Stimulated activated CD4-positive, alpha-beta T cell treated with anti-CD3 and anti-CD28 coated beads, Interleukin-15, amount 100 ng/mL, for 24 hours (primary cell): Measurements from ENCODE around the gene RNF146.
"Not testable (repeated sequence)": the region's sequence is repeated elsewhere in the genome, so short reads cannot be mapped to it uniquely, and the experiment has no call there.

Source experiments
- DNase-seq: peaks from one replicate; pipeline ENCODE4 v3.0.0-alpha.2; 2020

The RNF146 gene

DNA sequence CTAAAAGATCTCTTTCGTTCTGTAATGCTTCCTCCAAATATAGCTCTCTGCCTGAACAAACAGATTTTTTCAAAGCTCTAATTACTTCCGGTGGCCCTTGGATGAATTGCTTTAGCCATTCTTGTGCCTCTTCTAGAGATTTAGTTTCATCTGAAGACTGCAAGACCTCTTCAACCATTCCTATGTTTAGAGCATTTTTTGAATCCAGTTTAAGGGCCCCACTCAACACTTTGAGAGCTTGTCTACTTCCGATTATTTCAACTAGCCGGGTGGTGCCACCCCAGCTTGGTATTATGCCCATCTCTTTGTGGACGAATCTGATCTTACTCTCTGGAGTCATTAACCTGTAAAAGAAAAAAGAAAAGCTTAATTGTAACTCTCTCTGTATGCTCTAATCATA, 23.3 kb downstream of the RNF146 start:
- no peak for DNase-seq

GRCh38 chr6:127290391-127291265, 24.0 kb downstream of the RNF146 start:
- DNase-seq, result no peak

- DNase-seq, result no peak
Observed at GRCh38 chr6:127291495-127291894, 24.8 kb downstream of the RNF146 start.

DNA sequence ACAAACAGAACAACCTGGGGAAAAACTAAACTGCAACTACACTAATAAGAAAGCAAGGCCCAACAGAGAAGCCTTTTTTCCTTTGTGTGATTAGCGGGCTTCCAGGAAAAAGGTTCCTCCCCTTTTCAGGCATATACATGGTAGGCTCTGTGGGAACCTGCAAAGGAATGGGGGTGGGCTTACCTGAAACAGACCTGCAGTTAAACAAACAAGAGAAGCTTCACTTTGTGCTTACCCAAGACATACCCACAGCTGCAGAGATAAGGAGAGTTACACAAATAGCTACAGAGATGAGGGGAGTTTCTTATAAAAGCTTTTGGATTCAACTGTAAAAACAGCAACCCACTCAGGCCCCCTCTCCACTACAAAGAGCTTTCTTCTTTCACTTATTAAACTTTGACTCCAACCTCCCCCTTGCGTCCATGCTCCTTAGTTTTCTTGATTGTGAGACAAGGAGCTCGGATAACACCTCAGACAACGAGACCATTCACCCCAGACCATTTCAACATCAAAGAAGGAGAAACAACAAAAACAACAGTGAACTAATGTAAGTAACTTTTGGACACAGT, 30.9 kb downstream of the RNF146 start:
- DNase-seq, result no peak

- no peak for DNase-seq
Observed at GRCh38 chr6:127298475-127298874, 31.8 kb downstream of the RNF146 start.

DNA sequence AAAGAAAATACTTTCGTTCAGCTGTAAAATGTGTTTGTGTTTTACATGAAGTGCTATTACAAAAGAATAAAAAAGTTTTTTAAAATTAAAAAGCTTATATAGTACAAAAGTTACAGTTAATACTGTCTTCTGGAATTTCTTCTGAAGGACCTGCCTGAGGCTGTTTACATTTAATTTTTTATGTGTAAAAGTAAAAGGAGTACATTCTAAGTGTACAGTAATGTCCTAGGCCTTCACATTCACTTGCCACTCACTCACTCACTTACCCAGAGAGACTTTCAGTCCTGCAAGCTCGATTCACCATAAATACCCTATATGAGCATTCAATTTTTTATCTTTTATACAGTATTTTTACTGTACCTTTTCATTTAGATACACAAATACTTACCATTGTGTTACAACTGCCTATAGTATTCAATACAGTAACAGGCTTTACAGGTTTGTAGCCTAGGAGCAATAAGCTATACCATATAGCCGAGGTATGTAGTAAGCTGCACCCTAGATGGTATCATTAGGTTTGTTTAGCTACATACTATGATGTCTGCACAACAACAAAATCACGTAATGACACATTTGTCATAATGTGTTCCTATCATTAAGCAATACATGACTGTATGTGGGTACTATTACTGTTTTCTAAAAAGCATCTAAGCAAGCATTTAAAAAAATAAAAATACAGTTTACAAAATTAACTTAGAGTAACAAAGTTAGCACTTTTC, 33.0 kb downstream of the RNF146 start:
- no peak for DNase-seq

DNA sequence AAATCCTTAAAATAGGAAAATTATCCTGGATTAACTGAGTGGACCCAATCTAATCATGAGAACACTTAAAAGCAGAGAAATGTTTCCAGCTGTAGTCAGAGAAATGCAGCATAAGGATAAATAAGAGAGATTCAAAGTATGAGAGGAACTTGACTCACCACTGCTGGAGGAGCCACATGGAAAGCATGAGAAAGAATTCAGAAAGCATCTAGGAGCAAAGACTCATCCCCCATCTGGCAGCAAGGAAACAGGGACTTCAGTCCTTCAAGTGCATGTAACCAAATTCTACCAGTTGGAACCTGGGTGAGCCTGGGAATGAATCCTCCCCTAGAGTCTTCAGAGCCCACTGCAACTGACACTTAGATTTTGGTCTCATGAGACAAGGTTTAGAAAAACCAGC, 33.7 kb downstream of the RNF146 start:
- DNase-seq, result no peak

GRCh38 chr6:127301199-127301700, 34.6 kb downstream of the RNF146 start:
- no peak for DNase-seq

DNA sequence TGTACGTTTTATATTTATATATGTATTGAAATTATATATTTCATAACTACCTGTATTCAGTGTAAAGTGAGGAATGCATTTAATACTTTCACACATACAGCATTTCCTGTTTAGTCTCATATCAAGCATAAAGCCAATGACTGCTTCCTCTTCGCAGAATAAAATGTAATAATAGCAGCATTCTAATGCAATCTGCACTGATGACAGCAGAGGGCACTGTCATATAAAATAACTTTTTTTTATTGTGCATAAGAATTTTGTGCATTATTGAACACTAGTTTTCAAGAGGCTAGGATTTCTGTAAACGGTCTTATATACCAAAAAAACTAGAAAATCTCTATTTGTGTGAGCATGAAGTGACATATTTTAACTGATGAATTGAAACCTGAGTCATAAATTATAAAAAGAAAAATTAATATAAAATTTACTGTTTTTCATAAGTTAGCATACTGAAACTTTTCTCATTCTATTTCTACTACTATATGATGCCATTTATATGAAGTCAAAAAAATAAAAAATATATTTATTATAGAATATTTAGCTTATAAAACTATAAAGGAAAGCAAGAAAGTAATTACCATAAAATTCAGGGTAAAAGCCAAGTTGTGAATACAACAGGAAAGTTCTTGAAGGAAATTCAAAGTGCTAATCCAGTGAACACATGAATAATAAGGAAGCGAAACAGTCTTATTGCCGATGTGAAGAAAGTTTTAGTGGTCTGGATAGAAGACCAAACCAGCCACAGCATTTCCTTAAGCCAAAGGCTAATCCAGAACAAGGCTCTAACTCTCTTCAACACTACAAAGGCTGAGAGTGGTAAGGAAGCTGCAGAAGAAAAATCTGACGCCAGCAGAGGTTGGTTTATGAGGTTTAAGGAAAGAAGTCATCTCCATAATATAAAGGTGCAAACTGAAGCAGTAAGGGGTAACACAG, 36.3 kb downstream of the RNF146 start:
- DNase-seq, result peak; percentile 52

GRCh38 chr6:127303917-127304316, 37.3 kb downstream of the RNF146 start:
- DNase-seq, result no peak

DNA sequence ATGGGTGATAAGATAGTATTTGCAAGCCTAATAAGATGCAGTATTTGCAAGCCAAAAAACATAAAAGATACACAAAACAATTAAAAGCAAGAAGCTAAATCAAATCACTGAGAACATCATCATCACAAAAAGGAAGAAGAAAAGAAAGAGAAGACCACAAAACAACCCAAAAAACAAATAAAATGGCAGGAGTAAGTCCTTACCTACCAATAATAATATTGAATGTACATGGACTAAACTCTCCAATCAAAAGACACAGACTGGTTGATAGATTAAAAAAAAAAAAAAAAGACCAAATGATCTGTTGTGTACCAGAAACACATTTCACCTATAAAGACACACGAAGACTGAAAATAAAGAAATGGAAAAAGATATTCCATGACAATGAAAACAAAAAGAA, 39.1 kb downstream of the RNF146 start:
- DNase-seq, result no peak

DNA sequence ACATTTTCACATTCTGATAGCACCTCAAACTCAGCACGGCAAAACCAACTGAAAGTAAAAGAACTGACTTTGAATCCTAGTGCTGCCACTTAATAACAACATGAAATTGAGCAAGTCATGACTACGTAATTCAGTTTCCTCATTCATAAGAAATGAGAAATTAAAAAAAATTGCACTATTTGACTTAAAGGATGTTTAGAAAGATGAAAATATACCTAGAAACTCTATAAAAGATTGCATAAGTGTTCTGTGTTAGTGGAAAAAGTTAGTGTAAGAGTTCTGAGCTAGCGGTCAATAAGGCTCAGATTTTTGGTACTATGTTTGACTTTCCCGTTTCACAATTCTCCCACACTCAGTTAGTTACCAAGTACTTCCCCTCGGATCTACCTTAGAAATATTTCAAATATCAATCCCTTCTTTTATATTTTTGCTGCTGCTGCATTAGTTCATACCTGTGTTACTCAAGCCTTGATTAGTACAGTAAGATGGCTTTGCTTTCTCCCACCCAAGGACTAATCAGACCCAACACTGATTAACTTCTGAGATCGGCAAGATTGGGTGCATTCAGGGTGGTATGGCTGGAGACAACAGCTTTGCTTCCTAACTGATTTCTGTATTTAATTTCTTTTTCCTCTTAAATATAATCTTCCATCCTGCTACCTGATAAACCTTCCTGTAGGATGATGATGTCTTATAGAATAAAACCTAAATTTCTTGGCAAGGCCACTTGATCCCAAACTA, 50.9 kb downstream of the RNF146 start:
- DNase-seq, result no peak

DNA sequence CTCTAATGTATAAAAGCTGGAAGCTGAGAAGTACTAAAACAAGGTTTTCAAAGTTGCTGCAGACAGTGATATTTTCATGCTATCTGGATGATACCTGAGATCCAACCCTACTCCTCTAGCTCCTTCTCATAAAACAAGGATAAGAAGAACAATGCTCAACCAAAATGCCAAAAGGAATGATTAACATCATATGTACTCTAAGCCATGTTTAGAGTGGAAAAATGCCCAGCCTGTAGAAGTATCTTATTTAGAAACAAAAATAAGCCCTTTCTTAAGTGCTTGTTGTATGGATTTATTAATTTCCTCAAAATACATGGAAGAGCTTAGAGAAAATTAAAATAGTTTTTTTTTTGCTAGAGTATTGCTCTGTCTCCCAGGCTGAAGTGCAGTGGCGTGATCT, 53.0 kb downstream of the RNF146 start:
- DNase-seq, result no peak

DNA sequence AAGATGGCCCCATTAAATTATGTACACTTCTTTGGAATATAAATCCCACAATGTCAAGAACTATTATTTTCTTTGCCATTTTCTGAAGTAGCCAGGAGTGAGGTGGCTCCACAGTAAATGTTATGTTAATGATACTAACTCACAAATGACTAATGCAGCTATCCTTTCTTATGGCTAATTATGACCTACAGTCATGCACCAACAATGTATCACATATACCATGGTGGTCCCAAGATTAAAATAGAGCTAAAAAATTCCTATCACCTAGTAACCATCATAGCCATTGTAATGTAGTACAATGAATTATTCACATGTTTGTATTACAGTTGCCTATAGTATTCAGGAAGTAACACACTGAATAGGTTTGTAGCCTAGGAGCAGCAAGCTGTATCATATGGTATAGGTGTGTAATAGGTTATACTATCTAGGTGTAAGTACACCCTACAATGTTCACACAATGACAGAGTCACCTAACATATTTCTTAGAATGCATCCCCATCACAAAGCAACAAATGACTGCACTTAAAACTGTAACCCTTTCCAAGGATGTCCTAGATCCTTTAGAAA, 61.5 kb downstream of the RNF146 start:
- no peak for DNase-seq

DNA sequence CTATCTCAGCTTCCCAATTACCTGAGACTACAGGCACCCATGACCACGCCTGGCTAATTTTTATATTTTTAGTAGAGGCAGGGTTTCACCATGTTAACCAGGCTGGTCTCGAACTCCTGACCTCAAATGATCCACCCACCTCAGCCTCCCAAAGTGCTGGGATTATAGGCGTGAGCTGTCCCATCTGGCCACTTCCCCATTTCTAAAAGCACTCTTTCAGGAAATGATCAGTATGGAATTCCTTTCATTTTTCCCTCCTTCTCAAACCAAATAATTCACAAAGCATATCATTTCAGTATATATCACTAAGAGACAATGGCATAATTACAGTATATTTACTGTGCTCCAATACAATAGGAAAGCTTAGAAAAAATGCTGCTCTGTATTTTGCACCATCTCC, 64.6 kb downstream of the RNF146 start:
- not testable (repeated sequence) for DNase-seq

GRCh38 chr6:127332383-127332961, 65.8 kb downstream of the RNF146 start:
- DNase-seq, result no peak
